ENCODE measurements around the gene HM13.

DNA sequence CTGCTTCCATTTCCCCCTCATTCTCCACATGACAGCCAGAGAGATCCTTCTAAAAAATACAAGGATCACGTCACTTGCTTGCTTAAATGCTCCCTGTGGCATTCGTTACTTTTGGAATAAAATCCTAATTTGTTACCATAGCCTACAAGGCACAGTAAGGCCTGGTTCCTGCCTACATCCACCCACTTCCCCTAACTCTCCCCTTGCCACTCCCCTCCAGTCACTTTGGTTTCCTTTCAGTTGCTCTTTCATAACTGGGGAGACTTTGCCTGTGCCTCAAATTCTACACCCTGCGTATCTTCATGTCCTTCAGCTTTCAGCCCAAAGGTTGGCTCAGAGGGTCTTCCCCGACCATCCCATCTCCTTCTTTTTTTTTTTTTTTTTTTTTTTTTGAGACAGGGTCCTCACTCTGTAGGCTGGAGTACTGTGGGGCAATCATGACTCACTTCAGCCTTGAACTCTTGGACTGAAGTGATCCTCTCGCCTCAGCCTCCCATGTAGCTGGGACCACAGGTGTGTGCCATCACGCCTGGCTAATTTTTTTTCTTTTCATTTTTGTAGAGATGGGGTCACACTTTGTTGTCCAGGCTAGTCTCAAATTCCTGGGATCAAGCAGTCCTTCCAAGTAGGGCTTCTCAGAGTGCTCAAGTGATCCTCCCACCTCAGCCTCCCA, 103.3 kb downstream of the HM13 start:
- TF ChIP-seq, protein P1, sequence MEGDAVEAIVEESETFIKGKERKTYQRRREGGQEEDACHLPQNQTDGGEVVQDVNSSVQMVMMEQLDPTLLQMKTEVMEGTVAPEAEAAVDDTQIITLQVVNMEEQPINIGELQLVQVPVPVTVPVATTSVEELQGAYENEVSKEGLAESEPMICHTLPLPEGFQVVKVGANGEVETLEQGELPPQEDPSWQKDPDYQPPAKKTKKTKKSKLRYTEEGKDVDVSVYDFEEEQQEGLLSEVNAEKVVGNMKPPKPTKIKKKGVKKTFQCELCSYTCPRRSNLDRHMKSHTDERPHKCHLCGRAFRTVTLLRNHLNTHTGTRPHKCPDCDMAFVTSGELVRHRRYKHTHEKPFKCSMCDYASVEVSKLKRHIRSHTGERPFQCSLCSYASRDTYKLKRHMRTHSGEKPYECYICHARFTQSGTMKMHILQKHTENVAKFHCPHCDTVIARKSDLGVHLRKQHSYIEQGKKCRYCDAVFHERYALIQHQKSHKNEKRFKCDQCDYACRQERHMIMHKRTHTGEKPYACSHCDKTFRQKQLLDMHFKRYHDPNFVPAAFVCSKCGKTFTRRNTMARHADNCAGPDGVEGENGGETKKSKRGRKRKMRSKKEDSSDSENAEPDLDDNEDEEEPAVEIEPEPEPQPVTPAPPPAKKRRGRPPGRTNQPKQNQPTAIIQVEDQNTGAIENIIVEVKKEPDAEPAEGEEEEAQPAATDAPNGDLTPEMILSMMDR (CRISPR knock-in tag; IDR thresholded peaks at IDR 0.05), result no peak
- TF ChIP-seq ZNF790 (CRISPR knock-in tag; IDR thresholded peaks at IDR 0.05; ENCODE audit: borderline replicate concordance) (no peak), ZNF232 (CRISPR knock-in tag; IDR thresholded peaks at IDR 0.05; ENCODE audit: borderline replicate concordance) (no peak), ESRRA (CRISPR knock-in tag; IDR thresholded peaks at IDR 0.05; ENCODE audit: low read depth) (no peak), NR3C1 (CRISPR knock-in tag; IDR thresholded peaks at IDR 0.05) (no peak), ETV6 (CRISPR knock-in tag; conservative IDR thresholded peaks at IDR 0.05) (no peak), SOX5 (CRISPR knock-in tag; IDR thresholded peaks at IDR 0.05; ENCODE audit: borderline replicate concordance) (no peak), SP1 (IDR thresholded peaks at IDR 0.05) (no peak), SP1 (CRISPR knock-in tag; IDR thresholded peaks at IDR 0.05) (no peak), NR2F1 (CRISPR knock-in tag; IDR thresholded peaks at IDR 0.05) (no peak), FOXM1 (CRISPR knock-in tag; IDR thresholded peaks at IDR 0.05) (no peak)
- TF ChIP-seq, protein P2, sequence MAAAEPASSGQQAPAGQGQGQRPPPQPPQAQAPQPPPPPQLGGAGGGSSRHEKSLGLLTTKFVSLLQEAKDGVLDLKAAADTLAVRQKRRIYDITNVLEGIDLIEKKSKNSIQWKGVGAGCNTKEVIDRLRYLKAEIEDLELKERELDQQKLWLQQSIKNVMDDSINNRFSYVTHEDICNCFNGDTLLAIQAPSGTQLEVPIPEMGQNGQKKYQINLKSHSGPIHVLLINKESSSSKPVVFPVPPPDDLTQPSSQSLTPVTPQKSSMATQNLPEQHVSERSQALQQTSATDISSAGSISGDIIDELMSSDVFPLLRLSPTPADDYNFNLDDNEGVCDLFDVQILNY (CRISPR knock-in tag; conservative IDR thresholded peaks at IDR 0.05), result no peak

Measured in HepG2 (cell line).